HUES6 (cell line): ENCODE data around the gene SAC3D1.

Source experiments
- H3K27ac ChIP-seq: 2 replicates; pipeline ENCODE4 v1.7.0; 2013; ENCODE audit warnings: low read depth, mild to moderate bottlenecking, low read length, inconsistent platforms
- H3K27me3 ChIP-seq: 2 replicates; pipeline ENCODE4 v1.6.1; 2013; ENCODE audit warnings: low read length; ENCODE audit not compliant: control insufficient read depth, insufficient read depth
- H3K36me3 ChIP-seq: 2 replicates; pipeline ENCODE4 v1.6.1; 2013; ENCODE audit warnings: low read length; ENCODE audit not compliant: control insufficient read depth, insufficient read depth
- H3K4me1 ChIP-seq: 2 replicates; pipeline ENCODE4 v1.6.1; 2013; ENCODE audit warnings: low read length; ENCODE audit not compliant: control insufficient read depth, insufficient read depth
- H3K4me3 ChIP-seq: 2 replicates; pipeline ENCODE4 v1.5.1; 2013; ENCODE audit warnings: low read depth, low read length
- H3K9ac ChIP-seq: one replicate; pipeline ENCODE4 v1.6.1; 2013; ENCODE audit warnings: mild to moderate bottlenecking, low read length
- H3K9me3 ChIP-seq: 2 replicates; pipeline ENCODE4 v1.6.1; 2013; ENCODE audit warnings: low read depth, low read length; ENCODE audit not compliant: control insufficient read depth, insufficient read depth

SAC3D1 gene

GRCh38 chr11:65047581-65048422, 6.8 kb downstream of the SAC3D1 start:
- no peak overlapping the region for H3K27ac ChIP-seq
- H3K9me3 ChIP-seq, result no peaks in the 10 kb centered on the region
- H3K27me3 ChIP-seq, result no peaks in the 10 kb centered on the region
- no peak overlapping the region for H3K9ac ChIP-seq
- peak overlapping the region; percentile 25; the same call in 1 of the 2 replicates for H3K4me3 ChIP-seq
- H3K4me1 ChIP-seq, result no peaks in the 10 kb centered on the region
- H3K36me3 ChIP-seq, result peaks cover 29% of the 10 kb centered on the region

GRCh38 chr11:65051398-65051858, 10.4 kb downstream of the SAC3D1 start:
- no peaks in the 10 kb centered on the region for H3K27me3 ChIP-seq
- no peaks in the 10 kb centered on the region for H3K9me3 ChIP-seq
- H3K4me1 ChIP-seq, result no peaks in the 10 kb centered on the region
- 0 out of 2 replicates have a peak, but pooled peaks cover under 1% of the 10 kb centered on the region for H3K36me3 ChIP-seq
- H3K9ac ChIP-seq, result no peak overlapping the region
- H3K27ac ChIP-seq, result no peak overlapping the region
- H3K4me3 ChIP-seq, result no peak overlapping the region

- Histone ChIP-seq H3K27me3 (no peaks in the 10 kb centered on the region), H3K4me3 (no peak overlapping the region), H3K9me3 (no peaks in the 10 kb centered on the region), H3K4me1 (no peaks in the 10 kb centered on the region), H3K36me3 (no peaks in the 10 kb centered on the region), H3K9ac (no peak overlapping the region), H3K27ac (no peak overlapping the region)
Measured at GRCh38 chr11:65053827-65054508, 13.0 kb downstream of the SAC3D1 start.

GRCh38 chr11:65055538-65055937, 14.5 kb downstream of the SAC3D1 start:
- Histone ChIP-seq H3K27me3 (no peaks in the 10 kb centered on the region), H3K36me3 (no peaks in the 10 kb centered on the region), H3K27ac (no peak overlapping the region), H3K9ac (no peak overlapping the region), H3K4me1 (no peaks in the 10 kb centered on the region), H3K9me3 (no peaks in the 10 kb centered on the region), H3K4me3 (no peak overlapping the region)

GRCh38 chr11:65056999-65057398, 16.0 kb downstream of the SAC3D1 start:
- Histone ChIP-seq H3K27ac (no peak overlapping the region), H3K27me3 (no peaks in the 10 kb centered on the region), H3K36me3 (no peaks in the 10 kb centered on the region), H3K4me1 (no peaks in the 10 kb centered on the region), H3K9ac (no peak overlapping the region), H3K4me3 (no peak overlapping the region), H3K9me3 (no peaks in the 10 kb centered on the region)

- H3K4me3 ChIP-seq, result no peak overlapping the region
- no peak overlapping the region for H3K27ac ChIP-seq
- no peak overlapping the region for H3K9ac ChIP-seq
- no peaks in the 10 kb centered on the region for H3K9me3 ChIP-seq
- H3K36me3 ChIP-seq, result no peaks in the 10 kb centered on the region
- no peaks in the 10 kb centered on the region for H3K27me3 ChIP-seq
- no peaks in the 10 kb centered on the region for H3K4me1 ChIP-seq
Measured at GRCh38 chr11:65057526-65057925, 16.5 kb downstream of the SAC3D1 start.

- no peak overlapping the region for H3K4me3 ChIP-seq
- H3K27me3 ChIP-seq, result no peaks in the 10 kb centered on the region
- no peaks in the 10 kb centered on the region for H3K4me1 ChIP-seq
- H3K27ac ChIP-seq, result no peak overlapping the region
- no peak overlapping the region for H3K9ac ChIP-seq
- no peaks in the 10 kb centered on the region for H3K36me3 ChIP-seq
- no peaks in the 10 kb centered on the region for H3K9me3 ChIP-seq
Measured at GRCh38 chr11:65058012-65058411, 17.0 kb downstream of the SAC3D1 start.

GRCh38 chr11:65058419-65059054, 17.5 kb downstream of the SAC3D1 start, which contains the start of gene NAALADL1:
Gene NAALADL1, minus strand, starts transcription at chr11:65058553. Its CDS starts 32 bp downstream, at chr11:65058521.
- Histone ChIP-seq H3K4me3 (no peak within 1 kb of the TSS), H3K27ac (no peak within 1 kb of the TSS), H3K9ac (no peak within 1 kb of the TSS), H3K27me3 (no peaks in the 10 kb centered on the region), H3K4me1 (no peaks in the 10 kb centered on the region), H3K36me3 (no peaks in the 10 kb centered on the region), H3K9me3 (no peaks in the 10 kb centered on the region)

- Histone ChIP-seq H3K4me3 (no peak overlapping the region), H3K27ac (no peak overlapping the region), H3K9me3 (no peaks in the 10 kb centered on the region), H3K4me1 (no peaks in the 10 kb centered on the region), H3K27me3 (no peaks in the 10 kb centered on the region), H3K9ac (no peak overlapping the region), H3K36me3 (no peaks in the 10 kb centered on the region)
Measured at GRCh38 chr11:65059523-65059922, 18.5 kb downstream of the SAC3D1 start.

GRCh38 chr11:65059959-65060824, 19.2 kb downstream of the SAC3D1 start:
- Histone ChIP-seq H3K4me1 (no peaks in the 10 kb centered on the region), H3K9me3 (no peaks in the 10 kb centered on the region), H3K4me3 (no peak overlapping the region), H3K9ac (no peak overlapping the region), H3K27me3 (no peaks in the 10 kb centered on the region), H3K27ac (no peak overlapping the region), H3K36me3 (no peaks in the 10 kb centered on the region)
